Neural cell (in vitro differentiated cells): ENCODE results near the gene CISD2. TPM values are rescaled to one million over a fixed set of nuclear protein-coding genes. Genes with fewer than 3 reads are reported as not detected.

Experiments
- H2AFZ ChIP-seq: fragments of 200-600, 300-800 bp; sonication (generic), shearing (Covaris generic); 2 replicates; pipeline ENCODE4 v1.6.0; 2014; ENCODE audit warnings: low read depth, mild to moderate bottlenecking, antibody characterized with exemption, low read length, moderate library complexity
- H3F3A ChIP-seq: fragments of 200-600 bp; shearing (Covaris generic); 2 replicates; pipeline ENCODE4 v1.6.1; 2016; ENCODE audit warnings: mild to moderate bottlenecking, moderate library complexity, mixed read lengths, antibody characterized with exemption, low read length; ENCODE audit not compliant: insufficient read depth, poor library complexity, severe bottlenecking
- H3K27ac ChIP-seq: fragments of 200-600, 300-800 bp; sonication (generic), shearing (Covaris generic); 2 replicates; pipeline ENCODE4 v1.5.1; 2014; ENCODE audit warnings: mild to moderate bottlenecking, low read length, moderate library complexity
- H3K27me3 ChIP-seq: fragments of 300-800, 200-600 bp; sonication (generic), shearing (Covaris generic); 2 replicates; pipeline ENCODE4 v1.6.0; 2014; ENCODE audit warnings: mild to moderate bottlenecking, low read depth, low read length, moderate library complexity; ENCODE audit not compliant: insufficient read depth
- H3K36me3 ChIP-seq: fragments of 300-800, 200-600 bp; sonication (generic), shearing (Covaris generic); 2 replicates; pipeline ENCODE4 v1.5.1; 2014; ENCODE audit warnings: mild to moderate bottlenecking, antibody characterized with exemption, low read length, moderate library complexity; ENCODE audit not compliant: insufficient read depth
- H3K4me2 ChIP-seq: fragments of 300-800, 200-600 bp; sonication (generic), shearing (Covaris generic); 2 replicates; pipeline ENCODE4 v1.6.0; 2014; ENCODE audit warnings: mild to moderate bottlenecking, low read length
- H3K4me3 ChIP-seq: fragments of 300-800, 200-600 bp; sonication (generic), shearing (Covaris generic); 2 replicates; pipeline ENCODE4 v1.5.1; 2014; ENCODE audit warnings: mild to moderate bottlenecking, low read length, moderate library complexity
- H3K79me2 ChIP-seq: fragments of 200-600 bp; shearing (Covaris generic); replicated peaks from 2 replicates; pipeline ENCODE4 v1.6.0; 2014; ENCODE audit warnings: mild to moderate bottlenecking, low read length, moderate library complexity; ENCODE audit not compliant: insufficient read depth
- H3K9ac ChIP-seq: fragments of 300-800, 200-600 bp; sonication (generic), shearing (Covaris generic); 2 replicates; pipeline ENCODE4 v1.6.1; 2016; ENCODE audit warnings: mild to moderate bottlenecking, low read length, mixed read lengths
- H3K9me2 ChIP-seq: fragments of 200-600 bp; shearing (Covaris generic); 2 replicates; pipeline ENCODE4 v1.6.1; 2016; ENCODE audit warnings: mild to moderate bottlenecking, low read length, mixed read lengths; ENCODE audit not compliant: insufficient read depth
- H3K9me3 ChIP-seq: fragments of 200-600, 300-800 bp; sonication (generic), shearing (Covaris generic); 2 replicates; pipeline ENCODE4 v1.6.1; 2016; ENCODE audit warnings: mild to moderate bottlenecking, mixed run types, low read length, moderate library complexity, mixed read lengths
- H4K20me1 ChIP-seq: fragments of 200-600 bp; shearing (Covaris generic); 2 replicates; pipeline ENCODE4 v1.6.1; 2016; ENCODE audit warnings: mild to moderate bottlenecking, mixed run types; ENCODE audit not compliant: insufficient read depth
- CTCF ChIP-seq: fragments of 450-650 bp; IDR thresholded peaks from 2 replicates; pipeline ENCODE4 v1.5.1; 2014; ENCODE audit warnings: antibody characterized with exemption, mild to moderate bottlenecking, moderate library complexity; ENCODE audit not compliant: poor library complexity, severe bottlenecking
- EP300 ChIP-seq: fragments of 450-650 bp; conservative IDR thresholded peaks from 2 replicates; pipeline ENCODE4 v1.6.1; 2014; ENCODE audit warnings: antibody characterized with exemption, mild to moderate bottlenecking, moderate library complexity; ENCODE audit not compliant: poor library complexity, severe bottlenecking
- EZH2 ChIP-seq: fragments of 200-600, 300-800 bp; shearing (Covaris generic), sonication (generic); IDR thresholded peaks from 2 replicates; pipeline ENCODE4 v1.6.1; 2014; ENCODE audit warnings: antibody characterized with exemption, low read length, borderline replicate concordance, mild to moderate bottlenecking; ENCODE audit not compliant: insufficient read depth, poor library complexity, severe bottlenecking
- MXI1 ChIP-seq: fragments of 450-650 bp; conservative IDR thresholded peaks from 2 replicates; pipeline ENCODE4 v1.6.1; 2014; ENCODE audit warnings: antibody characterized with exemption, mild to moderate bottlenecking; ENCODE audit not compliant: poor library complexity, severe bottlenecking
- POLR2AphosphoS5 ChIP-seq: IDR thresholded peaks from 2 replicates; pipeline ENCODE4 v1.6.1; 2012
- RAD21 ChIP-seq: fragments of 450-650 bp; conservative IDR thresholded peaks from 2 replicates; pipeline ENCODE4 v1.6.1; 2014; ENCODE audit warnings: antibody characterized with exemption, mild to moderate bottlenecking, moderate library complexity
- REST ChIP-seq: IDR thresholded peaks from 2 replicates; pipeline ENCODE4 v1.6.1; 2012; ENCODE audit warnings: borderline replicate concordance
- SMC3 ChIP-seq: fragments of 450-650 bp; conservative IDR thresholded peaks from 2 replicates; pipeline ENCODE4 v1.6.1; 2014; ENCODE audit warnings: antibody characterized with exemption, mild to moderate bottlenecking, moderate library complexity; ENCODE audit not compliant: poor library complexity
- TAF1 ChIP-seq: IDR thresholded peaks from 2 replicates; pipeline ENCODE4 v1.6.1; 2012; ENCODE audit warnings: low read depth
- polyA plus RNA-seq: library from polyadenylated mRNA; depleted of rRNA; stranded (reverse); fragments of >200 nt; gene quantifications from 2 replicates; pipeline ENCODE4 v1.2.3, GENCODE V29; 2014

Gene CISD2
- polyA plus RNA-seq, 1 donor from 2014 or later, result 102 TPM

- TF ChIP-seq CTCF (no peak), EZH2 (no peak)
Observed at GRCh38 chr4:102823464-102823863, 45.3 kb upstream of the CISD2 start (continued).

- Histone ChIP-seq H3K79me2 (peaks cover 80% of the 10 kb centered on the region), H3K9ac (no peak overlapping the region), H3K27ac (no peak overlapping the region), H3K36me3 (no peaks in the 10 kb centered on the region), H4K20me1 (peaks cover 26% of the 10 kb centered on the region), H2AFZ (no peak overlapping the region), H3K27me3 (no peaks in the 10 kb centered on the region), H3K4me2 (peak overlapping the region; percentile 58), H3K9me3 (no peaks in the 10 kb centered on the region), H3K9me2 (no peaks in the 10 kb centered on the region), H3F3A (peaks cover 12% of the 10 kb centered on the region), H3K4me3 (peak overlapping the region; percentile 90)
- TF ChIP-seq TAF1, result no peak
- TF ChIP-seq RAD21, result no peak
- TF ChIP-seq CTCF, result no peak
- no peak for TF ChIP-seq EZH2
- no peak for TF ChIP-seq SMC3
- TF ChIP-seq REST, result no peak
- no peak for TF ChIP-seq MXI1
- no peak for TF ChIP-seq EP300
- TF ChIP-seq POLR2AphosphoS5, result no peak
Observed at GRCh38 chr4:102823897-102824296, 44.9 kb upstream of the CISD2 start.

- Histone ChIP-seq H3K9me2 (no peaks in the 10 kb centered on the region), H3K27ac (peak overlapping the region; percentile 100), H3K4me3 (peak overlapping the region; percentile 90), H3F3A (peaks cover 12% of the 10 kb centered on the region), H3K4me2 (peak overlapping the region; percentile 58), H2AFZ (no peak overlapping the region), H4K20me1 (peaks cover 21% of the 10 kb centered on the region), H3K9ac (peak overlapping the region; percentile 100), H3K9me3 (no peaks in the 10 kb centered on the region), H3K79me2 (peaks cover 80% of the 10 kb centered on the region), H3K36me3 (no peaks in the 10 kb centered on the region), H3K27me3 (no peaks in the 10 kb centered on the region)
- TF ChIP-seq SMC3, result no peak
- TF ChIP-seq MXI1, result no peak
- TF ChIP-seq POLR2AphosphoS5, result no peak
- TF ChIP-seq RAD21, result no peak
- no peak for TF ChIP-seq TAF1
- no peak for TF ChIP-seq REST
- no peak for TF ChIP-seq EZH2
- no peak for TF ChIP-seq CTCF
- no peak for TF ChIP-seq EP300
Observed at GRCh38 chr4:102824398-102824797, 44.4 kb upstream of the CISD2 start.
